Skeletal muscle satellite cell (primary cell): ENCODE results near the gene SESN1.
A peak's percentile ranks its signal among the peaks of the same experiment; 100 is the strongest.
"Not testable (repeated sequence)": the region's sequence is repeated elsewhere in the genome, so short reads cannot be mapped to it uniquely, and the experiment has no call there.

ENCODE experiments used
- H3K27me3 ChIP-seq: 2 replicates; pipeline ENCODE4 v1.7.0; 2013; ENCODE audit warnings: low read length; ENCODE audit not compliant: control insufficient read depth, insufficient read depth
- H3K36me3 ChIP-seq: 2 replicates; pipeline ENCODE4 v1.7.0; 2013; ENCODE audit warnings: mild to moderate bottlenecking, control low read depth, low read length; ENCODE audit not compliant: insufficient read depth
- H3K4me1 ChIP-seq: 2 replicates; pipeline ENCODE4 v1.7.0; 2013; ENCODE audit warnings: low read length; ENCODE audit not compliant: control insufficient read depth, insufficient read depth
- H3K4me2 ChIP-seq: 2 replicates; pipeline ENCODE4 v1.7.0; 2013; ENCODE audit warnings: mild to moderate bottlenecking, low read length
- H3K4me3 ChIP-seq: 2 replicates; pipeline ENCODE4 v1.7.0; 2013; ENCODE audit warnings: low read length
- H3K9ac ChIP-seq: 2 replicates; pipeline ENCODE4 v1.7.0; 2013; ENCODE audit warnings: mild to moderate bottlenecking, low read depth, low read length, moderate library complexity
- H3K9me3 ChIP-seq: replicated peaks from 2 replicates; pipeline ENCODE4 v1.7.0; 2013; ENCODE audit warnings: mild to moderate bottlenecking, control low read depth, low read length

Gene SESN1

DNA sequence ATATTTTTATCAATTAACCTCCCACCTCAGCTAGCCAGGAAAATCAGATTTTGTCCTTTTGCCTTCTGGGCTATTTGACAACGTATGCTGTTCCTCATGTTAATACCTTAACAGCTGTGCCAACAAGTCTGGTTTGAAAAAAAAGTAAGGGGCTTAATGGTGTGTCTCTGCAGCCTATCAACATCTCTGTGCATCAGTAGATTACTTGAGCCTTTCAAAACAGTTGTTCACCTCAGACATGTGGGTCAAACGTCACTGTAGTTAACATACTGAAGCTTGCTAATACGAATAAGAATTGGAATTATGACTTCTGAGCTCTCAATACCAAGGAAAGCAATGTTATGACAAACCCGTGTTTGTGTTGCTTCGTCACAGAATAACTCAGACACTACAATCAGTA is 23.7 kb upstream of the SESN1 start:
- Histone ChIP-seq H3K9me3 (no peaks in the 10 kb centered on the region), H3K9ac (no peak overlapping the region), H3K4me1 (peaks cover 20% of the 10 kb centered on the region), H3K27me3 (no peaks in the 10 kb centered on the region), H3K4me3 (no peak overlapping the region), H3K4me2 (no peak overlapping the region), H3K36me3 (no peaks in the 10 kb centered on the region)

GRCh38 chr6:109117346-109118035 is 22.8 kb upstream of the SESN1 start:
- no peak overlapping the region for H3K9ac ChIP-seq
- no peak overlapping the region for H3K4me2 ChIP-seq
- H3K36me3 ChIP-seq = no peaks in the 10 kb centered on the region
- H3K4me3 ChIP-seq = no peak overlapping the region
- no peaks in the 10 kb centered on the region for H3K9me3 ChIP-seq
- H3K4me1 ChIP-seq = peaks cover 20% of the 10 kb centered on the region
- H3K27me3 ChIP-seq = no peaks in the 10 kb centered on the region

- not testable (repeated sequence) for H3K9me3 ChIP-seq, H3K4me2 ChIP-seq, H3K27me3 ChIP-seq, H3K4me1 ChIP-seq, H3K36me3 ChIP-seq, H3K4me3 ChIP-seq, H3K9ac ChIP-seq
These were observed 18.0 kb upstream of the SESN1 start for GRCh38 chr6:109112663-109113062.

DNA sequence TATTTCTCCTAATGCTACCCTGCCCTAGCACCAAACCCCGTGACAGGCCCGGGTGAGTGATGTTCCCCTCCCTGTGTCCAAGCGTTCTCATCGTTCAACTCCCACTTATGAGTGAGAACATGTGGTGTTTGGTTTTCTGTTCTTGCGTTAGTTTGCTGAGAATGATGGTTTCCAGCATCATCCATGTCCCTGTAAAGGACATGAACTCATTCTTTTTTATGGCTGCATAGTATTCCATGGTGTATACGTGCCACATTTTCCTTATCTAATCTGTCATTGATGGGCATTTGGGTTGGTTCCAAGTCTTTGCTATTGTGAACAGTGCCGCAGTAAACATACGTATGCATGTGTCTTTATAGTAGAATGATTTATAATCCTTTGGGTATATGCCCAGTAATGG is 15.0 kb upstream of the SESN1 start:
- H3K4me3 ChIP-seq, H3K27me3 ChIP-seq, H3K9me3 ChIP-seq, H3K4me1 ChIP-seq, H3K9ac ChIP-seq, H3K4me2 ChIP-seq, H3K36me3 ChIP-seq: not testable (repeated sequence)

DNA sequence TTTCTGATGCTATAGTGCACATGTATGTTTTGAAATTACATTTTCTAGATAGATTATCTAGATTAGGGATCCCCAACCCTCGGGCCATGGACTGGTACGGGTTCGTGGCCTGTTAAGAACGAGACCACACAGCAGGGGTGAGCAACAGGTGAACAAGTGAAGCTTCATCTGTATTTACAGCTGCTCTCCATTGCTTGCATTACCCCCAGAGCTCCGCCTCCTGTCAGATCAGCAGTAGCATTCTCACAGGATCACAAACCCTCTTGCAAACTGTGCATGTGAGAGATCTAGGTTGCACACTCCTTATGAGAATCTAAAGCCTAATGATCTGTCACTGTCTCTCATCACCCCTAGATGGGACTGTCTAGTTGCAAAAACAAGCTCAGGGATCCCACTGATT is 11.0 kb upstream of the SESN1 start:
- Histone ChIP-seq H3K4me3 (no peak overlapping the region), H3K27me3 (no peaks in the 10 kb centered on the region), H3K9ac (no peak overlapping the region), H3K4me2 (no peak overlapping the region), H3K36me3 (no peaks in the 10 kb centered on the region), H3K4me1 (no peaks in the 10 kb centered on the region), H3K9me3 (no peaks in the 10 kb centered on the region)

GRCh38 chr6:109104512-109104911 is 9.9 kb upstream of the SESN1 start:
- Histone ChIP-seq H3K36me3 (no peaks in the 10 kb centered on the region), H3K9ac (no peak overlapping the region), H3K4me1 (no peaks in the 10 kb centered on the region), H3K4me3 (no peak overlapping the region), H3K9me3 (no peaks in the 10 kb centered on the region), H3K27me3 (no peaks in the 10 kb centered on the region), H3K4me2 (no peak overlapping the region)

DNA sequence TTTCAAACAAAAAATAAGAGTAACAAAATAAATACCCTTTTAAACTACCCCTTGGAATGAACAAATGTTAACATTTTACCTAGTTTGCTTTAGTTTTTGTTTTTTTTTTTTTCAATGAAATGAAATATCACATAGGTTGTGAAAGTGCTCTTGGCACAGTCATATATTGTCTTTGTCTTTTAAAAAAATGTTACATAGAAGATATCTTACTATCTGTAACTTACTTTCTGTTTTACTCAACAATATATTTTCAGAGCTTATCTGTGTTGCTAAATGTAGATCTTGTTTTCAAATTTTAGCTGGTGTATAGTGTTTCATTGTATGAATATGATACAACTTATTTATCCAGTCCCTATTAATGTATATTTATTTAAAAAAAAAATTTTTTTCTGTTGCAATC is 9.3 kb upstream of the SESN1 start:
- Histone ChIP-seq H3K9me3 (no peaks in the 10 kb centered on the region), H3K27me3 (no peaks in the 10 kb centered on the region), H3K9ac (no peak overlapping the region), H3K4me3 (no peak overlapping the region), H3K36me3 (no peaks in the 10 kb centered on the region), H3K4me2 (no peak overlapping the region), H3K4me1 (no peaks in the 10 kb centered on the region)

DNA sequence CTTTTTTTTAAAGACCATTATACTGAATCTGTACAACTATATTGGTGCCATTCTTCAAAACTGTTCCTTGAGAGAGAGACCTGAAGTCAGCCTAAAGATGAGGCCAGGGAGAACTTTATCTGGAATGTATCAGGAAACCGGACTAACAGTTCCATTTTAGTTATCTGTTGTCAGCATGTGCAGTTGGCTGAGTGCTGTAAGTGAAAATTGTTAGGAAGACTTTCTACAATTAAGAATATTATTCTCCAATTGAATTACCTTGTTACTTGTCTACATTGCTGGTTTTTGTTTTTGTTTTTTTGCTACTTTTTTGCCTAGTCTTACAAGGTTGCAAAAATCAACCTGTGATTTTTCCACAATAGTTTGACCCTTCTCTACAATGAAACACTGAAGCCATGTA is 8.1 kb upstream of the SESN1 start:
- Histone ChIP-seq H3K4me1 (no peaks in the 10 kb centered on the region), H3K9me3 (no peaks in the 10 kb centered on the region), H3K9ac (no peak overlapping the region), H3K4me3 (no peak overlapping the region), H3K27me3 (no peaks in the 10 kb centered on the region), H3K4me2 (no peak overlapping the region), H3K36me3 (no peaks in the 10 kb centered on the region)

- Histone ChIP-seq H3K9me3 (no peaks in the 10 kb centered on the region), H3K4me2 (no peak overlapping the region), H3K4me1 (peaks cover 8% of the 10 kb centered on the region), H3K36me3 (no peaks in the 10 kb centered on the region), H3K27me3 (no peaks in the 10 kb centered on the region), H3K4me3 (no peak overlapping the region), H3K9ac (no peak overlapping the region)
These were observed 3.0 kb upstream of the SESN1 start for GRCh38 chr6:109097661-109098060.

- Histone ChIP-seq H3K4me3 (peak overlapping the region; percentile 87), H3K36me3 (no peaks in the 10 kb centered on the region), H3K9me3 (no peaks in the 10 kb centered on the region), H3K4me1 (peaks cover 15% of the 10 kb centered on the region), H3K27me3 (no peaks in the 10 kb centered on the region), H3K4me2 (peak overlapping the region; percentile 83), H3K9ac (peak overlapping the region; percentile 90)
These were observed 1.6 kb upstream of the SESN1 start for GRCh38 chr6:109096208-109096607.

DNA sequence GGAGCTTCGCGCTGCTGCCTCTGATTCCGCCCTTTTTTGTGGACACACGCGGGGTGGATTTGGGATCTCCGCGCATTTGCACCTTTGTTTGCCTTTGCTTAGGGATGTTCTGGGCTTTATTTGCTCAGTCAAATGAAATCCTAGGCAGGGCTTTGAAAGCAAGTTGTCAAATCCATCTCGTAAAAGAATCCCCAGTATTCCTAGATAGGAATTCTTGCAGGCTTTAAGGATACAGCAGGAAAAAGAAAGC is 1.1 kb upstream of the SESN1 start:
- Histone ChIP-seq H3K9ac (peak overlapping the region; percentile 90), H3K4me2 (peak overlapping the region; percentile 83), H3K4me3 (peak overlapping the region; percentile 87), H3K27me3 (no peaks in the 10 kb centered on the region), H3K9me3 (no peaks in the 10 kb centered on the region), H3K4me1 (peaks cover 17% of the 10 kb centered on the region), H3K36me3 (no peaks in the 10 kb centered on the region)

- Histone ChIP-seq H3K9ac (peak within 1 kb of the TSS; percentile 90), H3K4me2 (peak within 1 kb of the TSS; percentile 83), H3K4me1 (peaks cover 17% of the 10 kb centered on the region), H3K4me3 (peak within 1 kb of the TSS; percentile 87), H3K36me3 (no peaks in the 10 kb centered on the region), H3K27me3 (no peaks in the 10 kb centered on the region), H3K9me3 (no peaks in the 10 kb centered on the region)
These were observed 589 bp upstream of the SESN1 start, which contains the start of gene CEP57L1 for GRCh38 chr6:109095036-109095834. TSS of gene CEP57L1 (plus strand) at chr6:109095507. CDS start at chr6:109145222, 49,715 bp downstream.
